Heart left ventricle (tissue), 13 donors: ENCODE results near the gene ARMC5.

ENCODE experiments used
- POLR2A ChIP-seq, 2 donors: fragments of 450-650 bp; IDR thresholded peaks; one replicate each; pipeline ENCODE4 v1.6.1; 2017; ENCODE audit warnings: antibody characterized with exemption in 2 of 2, mild to moderate bottlenecking in 2 of 2, moderate library complexity in 2 of 2
- TF ChIP-seq, protein P1 (sequence below), 12 donors: fragments of 200-600 bp; sonication (generic) in 4 of 12; IDR thresholded peaks; one replicate each; pipeline versions ENCODE4 v1.5.0 to v1.8.0; 2018 to 2022; ENCODE audit warnings: antibody characterized with exemption in 12 of 12, mild to moderate bottlenecking in 5 of 12
- donor health status: ischemic (EF 13 %, LVEDD 7.1; RV severe dilation, severe dysfunction).
- donor health status: DM: no; HTN: yes; CAD: no.
- donor health status: DM: no; HTN: no; CAD: no.
- donor health status: ischemic (EF 25% LVEDD 6.9; RV normal size, moderate dysfunction).
- donor health status: ischemic (EF 25% LVEDD 5.7; RV mildly dilated, moderate dysfunction).
- donor health status: ischemic (EF 35%, LVEDD 5.7; RV mildly dilated, moderate dysfunction).
- donor health status: nonischemic (EF 11% LVEDD 7.7; RV severe dilation, severe dysfunction).
- donor health status: DM: yes; HTN: yes; CAD: no.
- donor health status: PGD.
- donor health status: ischemic (EF 29% LVEDD 5.4; RV normal size, mild dysfunction).
- donor health status: nonischemic (EF 23%, LVEDD 6.1; RV moderate dilation, normal function).

DNA sequence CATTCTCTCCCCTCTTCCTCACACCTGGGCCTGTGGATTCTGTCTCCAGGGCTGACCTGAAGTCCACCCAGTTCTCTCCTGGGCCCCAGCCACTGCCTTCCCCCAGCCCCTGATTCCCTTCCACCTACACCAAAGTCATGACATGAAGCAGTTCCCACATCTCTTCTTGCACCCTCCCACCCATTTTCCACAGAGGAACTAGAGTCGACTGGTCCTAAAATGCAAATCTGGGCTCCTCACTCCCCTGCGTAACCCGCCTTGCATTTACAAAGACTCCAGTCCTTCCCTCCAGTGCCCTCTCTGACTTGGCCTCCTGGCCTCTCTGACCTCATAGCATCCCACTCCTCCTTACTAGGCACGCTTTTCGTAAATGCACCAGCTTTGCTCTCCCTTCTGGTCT lies 45.9 kb upstream of the ARMC5 start:
- TF ChIP-seq, protein P1, sequence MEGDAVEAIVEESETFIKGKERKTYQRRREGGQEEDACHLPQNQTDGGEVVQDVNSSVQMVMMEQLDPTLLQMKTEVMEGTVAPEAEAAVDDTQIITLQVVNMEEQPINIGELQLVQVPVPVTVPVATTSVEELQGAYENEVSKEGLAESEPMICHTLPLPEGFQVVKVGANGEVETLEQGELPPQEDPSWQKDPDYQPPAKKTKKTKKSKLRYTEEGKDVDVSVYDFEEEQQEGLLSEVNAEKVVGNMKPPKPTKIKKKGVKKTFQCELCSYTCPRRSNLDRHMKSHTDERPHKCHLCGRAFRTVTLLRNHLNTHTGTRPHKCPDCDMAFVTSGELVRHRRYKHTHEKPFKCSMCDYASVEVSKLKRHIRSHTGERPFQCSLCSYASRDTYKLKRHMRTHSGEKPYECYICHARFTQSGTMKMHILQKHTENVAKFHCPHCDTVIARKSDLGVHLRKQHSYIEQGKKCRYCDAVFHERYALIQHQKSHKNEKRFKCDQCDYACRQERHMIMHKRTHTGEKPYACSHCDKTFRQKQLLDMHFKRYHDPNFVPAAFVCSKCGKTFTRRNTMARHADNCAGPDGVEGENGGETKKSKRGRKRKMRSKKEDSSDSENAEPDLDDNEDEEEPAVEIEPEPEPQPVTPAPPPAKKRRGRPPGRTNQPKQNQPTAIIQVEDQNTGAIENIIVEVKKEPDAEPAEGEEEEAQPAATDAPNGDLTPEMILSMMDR (IDR thresholded peaks at IDR 0.05) = no peak
- TF ChIP-seq POLR2A (IDR thresholded peaks at IDR 0.05) = no peak
